Large intestine (tissue), 3 donors: ENCODE measurements around the gene CACNA1C. TPM values are rescaled to one million over a fixed set of nuclear protein-coding genes. Genes with fewer than 3 reads are reported as not detected.

ENCODE experiments used
- DNase-seq, 2 donors: peaks; one replicate each; pipeline versions ENCODE4 v3.0.0 to v3.0.0-alpha.2; 2013
- H3K27ac ChIP-seq: one replicate; pipeline ENCODE4 v1.5.1; 2013; ENCODE audit warnings: low read length
- H3K27me3 ChIP-seq: 2 replicates; pipeline ENCODE4 v1.6.1; 2013; ENCODE audit warnings: low read length; ENCODE audit not compliant: control insufficient read depth, insufficient read depth
- H3K36me3 ChIP-seq: 2 replicates; pipeline ENCODE4 v1.6.1; 2013; ENCODE audit warnings: low read length; ENCODE audit not compliant: control insufficient read depth, insufficient read depth
- H3K4me1 ChIP-seq: one replicate; pipeline ENCODE4 v1.6.1; 2013; ENCODE audit warnings: low read length; ENCODE audit not compliant: control insufficient read depth, insufficient read depth
- H3K4me3 ChIP-seq: one replicate; pipeline ENCODE4 v1.5.1; 2013; ENCODE audit warnings: low read length
- H3K9me3 ChIP-seq: one replicate; pipeline ENCODE4 v1.6.1; 2013; ENCODE audit warnings: mild to moderate bottlenecking, low read depth, low read length, moderate library complexity; ENCODE audit not compliant: control insufficient read depth
- WGBS: methylation state at CpG from one replicate; pipeline ENCODE4 v1.1.5; 2013; ENCODE audit warnings: low lambda C conversion rate; ENCODE audit not compliant: insufficient coverage; 5-methylcytosine and 5-hydroxymethylcytosine counted together
- polyA plus RNA-seq: library from polyadenylated mRNA; unstranded; fragments of 120-200 nt; gene quantifications from one replicate; pipeline ENCODE4 v1.2.1, GENCODE V29; 2013

Gene CACNA1C
- polyA plus RNA-seq, 1 donor, result 5.9 TPM

DNA sequence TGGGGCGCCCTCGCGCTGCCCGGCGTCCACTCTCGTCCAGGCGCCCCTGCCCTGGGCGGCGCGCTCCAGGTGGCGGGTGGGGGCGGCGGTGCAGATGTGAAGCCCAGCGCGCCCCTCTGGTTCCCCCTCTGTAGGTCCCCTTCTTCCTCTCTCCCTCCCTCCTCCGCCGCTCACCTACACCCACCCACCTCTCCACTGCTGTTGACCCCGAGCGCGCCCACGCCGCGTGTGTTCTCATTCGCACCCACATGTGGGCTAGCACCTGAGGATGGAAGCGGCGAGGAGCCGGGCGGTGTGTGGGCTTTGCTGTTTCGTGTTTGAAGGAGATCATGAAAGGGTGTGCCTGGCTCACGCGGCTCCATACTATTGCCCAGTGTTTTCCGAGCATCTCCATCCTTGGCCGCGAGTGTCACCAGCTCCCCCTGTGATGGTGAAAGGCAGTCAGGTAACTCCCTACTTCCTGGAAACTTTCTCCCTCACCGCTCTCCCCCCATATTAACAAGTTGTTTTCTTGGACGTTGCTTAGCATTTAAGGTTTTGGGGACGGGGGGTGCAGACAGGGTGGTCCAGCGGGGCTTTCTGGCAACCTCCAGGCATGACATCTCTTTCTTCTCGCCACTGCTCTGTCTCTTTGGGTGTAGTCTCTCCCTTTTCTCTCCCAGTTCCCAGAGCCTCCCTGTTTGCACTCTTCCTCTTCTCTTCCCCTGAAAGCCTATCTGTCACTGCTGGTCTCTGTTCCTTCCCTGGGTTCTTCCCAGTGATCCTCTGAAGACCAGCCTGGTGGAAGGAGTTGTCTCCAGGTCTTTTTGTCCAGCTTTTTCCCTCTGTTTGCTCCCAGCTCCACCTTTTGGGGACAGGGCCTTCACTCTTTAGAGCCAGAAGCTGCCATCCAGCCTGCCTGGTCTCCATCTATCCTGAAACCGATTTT lies 1.6 kb downstream of the CACNA1C start:
- peak in 1 of 2 donors; percentile 48 for DNase-seq
- H3K4me1 ChIP-seq, result peaks cover 7% of the 10 kb centered on the region
- WGBS, result 80% methylated on average over 1 of the region's 40 CpGs

DNA sequence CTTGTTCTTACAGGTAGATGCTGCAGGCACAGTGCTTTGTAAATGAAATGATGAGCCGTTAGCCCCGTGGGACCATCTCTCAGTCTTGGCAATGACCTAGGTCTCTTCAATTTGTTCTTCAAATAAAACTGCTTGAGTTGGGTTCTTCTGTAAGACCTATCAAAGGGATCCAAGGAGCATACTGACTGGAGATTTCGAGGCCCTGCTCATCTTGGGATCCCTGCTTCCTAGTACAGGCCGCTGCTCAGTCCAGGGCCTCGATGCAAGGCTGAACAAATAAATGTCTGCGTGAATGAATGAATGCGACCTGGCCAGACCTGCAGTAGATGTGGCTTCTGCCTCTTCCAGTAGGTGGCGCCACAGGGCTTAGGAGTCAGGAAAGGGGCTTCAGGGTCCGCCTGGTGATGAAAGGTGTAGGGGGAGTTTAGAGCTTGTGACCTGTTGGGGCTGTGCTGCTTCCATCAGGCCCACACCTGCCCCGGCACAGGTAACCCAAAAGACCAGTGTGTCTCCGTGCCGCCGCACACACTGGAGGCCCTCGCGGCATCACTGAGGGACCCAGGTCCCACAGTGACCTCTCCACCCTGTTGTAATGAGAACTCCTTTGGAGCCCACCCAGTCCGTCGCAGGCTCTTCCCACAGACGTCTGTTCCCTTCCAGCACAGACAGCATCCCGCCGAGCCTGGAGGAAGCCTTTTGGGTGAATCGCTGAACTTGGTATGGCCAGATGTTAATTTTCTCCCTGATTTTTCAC lies 4.4 kb downstream of the CACNA1C start:
- no peaks in the 10 kb centered on the region for H3K9me3 ChIP-seq
- H3K27me3 ChIP-seq, result peaks cover 42% of the 10 kb centered on the region
- DNase-seq, result peak; percentile 41 to 43
- H3K4me3 ChIP-seq, result no peak overlapping the region
- no peaks in the 10 kb centered on the region for H3K36me3 ChIP-seq
- no peaks in the 10 kb centered on the region for H3K4me1 ChIP-seq
- no peak overlapping the region for H3K27ac ChIP-seq
- no CpG with 5 or more reads among the region's 21 CpGs for whole genome bisulfite sequencing

More for the DNA sequence above, 1.6 kb downstream of the CACNA1C start:
- Histone ChIP-seq H3K27ac (no peak overlapping the region), H3K9me3 (no peaks in the 10 kb centered on the region), H3K36me3 (no peaks in the 10 kb centered on the region), H3K4me3 (peak overlapping the region; percentile 48), H3K27me3 (peaks cover 53% of the 10 kb centered on the region)

DNA sequence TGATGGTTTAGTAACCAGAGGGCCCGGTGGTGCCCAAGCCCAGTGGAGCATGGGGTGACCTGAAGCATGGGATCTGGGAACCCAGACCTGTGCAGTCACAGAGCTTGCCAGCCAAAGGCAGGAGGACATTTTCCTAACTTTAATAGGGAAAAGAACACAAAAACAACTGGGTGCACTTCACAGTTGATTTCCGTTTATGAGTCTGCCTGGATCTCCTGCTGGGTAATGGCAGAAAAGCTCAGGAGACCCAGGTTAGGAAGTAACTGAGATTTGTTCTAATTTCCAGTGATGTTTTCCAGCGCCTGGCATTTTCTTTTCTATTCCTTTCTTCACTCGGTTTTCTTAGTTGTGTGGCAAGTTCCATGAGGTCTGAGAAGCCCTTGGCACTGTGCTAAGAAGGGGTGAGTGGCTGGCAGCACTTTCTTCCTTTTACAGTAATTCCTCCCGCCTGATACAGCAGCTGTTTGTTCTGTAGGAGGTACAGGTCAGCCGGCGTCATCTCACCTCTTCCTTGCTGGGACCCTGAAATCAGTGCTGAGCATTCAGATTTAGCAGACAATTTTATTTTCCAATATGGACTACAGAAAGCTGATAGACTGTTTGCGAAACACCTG lies 5.1 kb downstream of the CACNA1C start:
- H3K27me3 ChIP-seq, result peaks cover 43% of the 10 kb centered on the region
- H3K36me3 ChIP-seq, result no peaks in the 10 kb centered on the region
- WGBS, result 76% methylated on average over 2 of the region's 8 CpGs
- H3K27ac ChIP-seq, result no peak overlapping the region
- H3K9me3 ChIP-seq, result no peaks in the 10 kb centered on the region
- H3K4me3 ChIP-seq, result no peak overlapping the region
- H3K4me1 ChIP-seq, result no peaks in the 10 kb centered on the region
- DNase-seq, result no peak

DNA sequence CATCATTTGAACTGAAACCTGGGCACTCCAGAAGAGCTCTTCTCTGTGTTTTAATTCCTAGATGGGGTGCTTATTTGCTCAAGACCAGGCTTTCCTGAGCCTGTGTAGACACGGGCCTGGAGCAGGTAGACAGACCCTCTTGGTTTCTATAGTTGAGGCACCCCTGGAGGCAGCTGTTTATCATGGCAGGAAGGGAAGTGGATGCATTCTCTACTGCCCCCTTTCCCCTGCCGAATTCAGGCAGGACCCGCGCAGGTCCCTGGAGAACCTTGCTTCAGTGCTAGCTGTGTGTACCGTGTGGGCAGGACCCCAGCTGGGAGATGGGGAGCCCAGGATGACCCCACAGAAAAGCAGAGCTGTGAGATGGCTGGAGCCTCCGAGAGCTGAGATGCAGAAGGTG lies 6.0 kb downstream of the CACNA1C start:
- DNase-seq, result no peak
- H3K4me3 ChIP-seq, result no peak overlapping the region
- H3K4me1 ChIP-seq, result no peaks in the 10 kb centered on the region
- H3K9me3 ChIP-seq, result no peaks in the 10 kb centered on the region
- no CpG with 5 or more reads among the region's 6 CpGs for WGBS
- no peaks in the 10 kb centered on the region for H3K36me3 ChIP-seq
- no peak overlapping the region for H3K27ac ChIP-seq
- H3K27me3 ChIP-seq, result peaks cover 39% of the 10 kb centered on the region

DNA sequence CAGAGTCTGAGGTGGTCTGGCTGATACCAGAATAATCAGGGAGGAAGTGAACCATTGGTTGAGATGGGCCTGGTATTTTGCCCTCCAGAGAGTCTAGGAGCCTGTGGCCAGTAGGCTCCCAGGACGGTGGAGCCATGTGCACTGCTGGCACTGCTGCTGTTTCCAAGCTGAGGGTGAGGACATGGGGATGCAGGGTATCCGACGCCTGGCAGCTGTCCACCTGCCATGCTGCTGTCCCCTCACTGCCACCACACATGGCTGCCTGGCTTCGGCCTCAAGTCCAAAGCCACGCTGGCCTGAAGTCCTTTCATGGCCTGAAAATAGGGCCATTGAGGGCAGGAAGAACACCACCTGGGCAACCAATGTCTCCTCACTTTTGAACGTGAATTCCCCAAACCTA lies 8.6 kb downstream of the CACNA1C start:
- WGBS, result 88% methylated on average over 1 of the region's 6 CpGs
- no peaks in the 10 kb centered on the region for H3K9me3 ChIP-seq

DNA sequence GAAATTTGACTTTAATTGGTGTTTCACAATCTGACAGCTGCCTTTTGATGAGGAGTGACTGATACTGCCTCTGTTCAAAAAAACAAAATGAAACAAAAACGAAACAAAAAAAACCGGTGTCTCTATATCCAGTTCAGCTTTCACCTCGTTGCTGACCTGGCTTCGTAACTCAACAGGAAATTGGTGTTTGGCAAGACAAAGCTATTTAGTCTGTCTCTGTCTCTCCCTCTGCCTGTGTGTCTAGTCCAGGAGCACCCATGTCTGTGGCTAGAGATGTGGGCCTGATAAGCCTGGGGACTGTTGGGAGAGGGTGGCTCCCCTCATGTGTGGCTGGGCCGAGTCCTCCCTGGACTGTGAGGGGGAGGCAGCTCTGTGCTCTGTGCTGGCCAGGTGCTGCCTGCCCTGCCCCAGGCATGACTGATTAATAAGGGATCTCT lies 11.3 kb downstream of the CACNA1C start:
- Histone ChIP-seq H3K9me3 (peaks cover 8% of the 10 kb centered on the region), H3K36me3 (no peaks in the 10 kb centered on the region), H3K4me3 (no peak overlapping the region), H3K27ac (no peak overlapping the region), H3K27me3 (peaks cover 14% of the 10 kb centered on the region), H3K4me1 (no peaks in the 10 kb centered on the region)
- no CpG with 5 or more reads among the region's 5 CpGs for WGBS
- DNase-seq, result no peak

More for the DNA sequence above, 8.6 kb downstream of the CACNA1C start:
- H3K4me3 ChIP-seq, result no peak overlapping the region
- H3K4me1 ChIP-seq, result no peaks in the 10 kb centered on the region
- no peak for DNase-seq
- peaks cover 18% of the 10 kb centered on the region for H3K27me3 ChIP-seq
- H3K27ac ChIP-seq, result no peak overlapping the region
- no peaks in the 10 kb centered on the region for H3K36me3 ChIP-seq

DNA sequence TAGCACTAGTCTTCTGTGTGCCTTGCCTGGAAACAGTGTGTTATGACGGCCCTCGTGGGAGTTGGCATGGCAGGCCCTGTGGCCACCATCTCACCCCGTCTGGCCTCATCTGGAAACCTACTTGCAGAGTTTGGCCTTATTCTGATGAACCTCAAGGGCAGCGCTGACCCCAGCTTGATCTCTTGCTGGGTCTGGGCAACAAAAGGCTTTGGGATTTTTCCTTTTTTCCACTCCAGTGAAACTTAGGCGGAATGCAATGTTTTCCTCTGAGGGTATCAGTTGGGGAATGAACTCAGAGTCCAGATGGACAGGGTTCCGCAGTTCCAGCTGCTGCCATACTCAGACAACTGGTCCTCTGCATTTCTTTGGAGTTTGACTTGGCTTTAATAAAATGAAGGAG lies 15.9 kb downstream of the CACNA1C start:
- Histone ChIP-seq H3K27ac (no peak overlapping the region), H3K36me3 (no peaks in the 10 kb centered on the region), H3K4me3 (no peak overlapping the region), H3K27me3 (peaks cover 12% of the 10 kb centered on the region), H3K4me1 (no peaks in the 10 kb centered on the region), H3K9me3 (peaks cover 12% of the 10 kb centered on the region)
- no CpG with 5 or more reads among the region's 6 CpGs for WGBS
- DNase-seq, result no peak

DNA sequence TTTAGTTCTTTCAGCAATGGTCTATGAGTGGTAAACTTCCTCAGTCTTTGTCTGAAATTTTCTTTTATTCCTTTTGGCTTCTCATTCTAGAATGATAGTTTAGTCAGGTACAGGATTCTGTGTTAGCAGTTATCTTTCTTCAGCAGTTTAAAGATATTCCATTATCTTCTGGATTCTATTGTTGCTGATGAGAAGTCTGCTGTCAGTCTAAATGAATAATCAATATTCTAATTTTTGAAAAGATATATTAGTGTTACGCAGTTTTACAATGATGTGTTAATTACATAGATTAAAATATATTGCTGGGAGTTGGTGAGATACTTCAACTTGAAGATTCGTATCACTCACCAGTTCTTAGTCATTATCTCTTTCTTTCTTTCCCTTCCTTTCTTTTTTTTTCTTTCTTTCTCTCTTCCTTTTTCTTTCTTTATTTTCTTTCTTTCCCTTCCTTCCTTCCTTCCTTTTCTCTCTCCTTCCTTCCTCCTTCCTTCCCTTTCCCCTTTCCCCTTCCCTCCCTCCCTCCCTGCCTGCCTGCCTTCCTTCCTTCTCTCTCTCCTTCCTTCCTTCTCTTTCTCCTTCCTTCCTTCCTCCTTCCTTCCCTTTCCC lies 17.8 kb downstream of the CACNA1C start:
- Histone ChIP-seq H3K9me3 (peaks cover 12% of the 10 kb centered on the region), H3K4me1 (no peaks in the 10 kb centered on the region), H3K27ac (no peak overlapping the region), H3K4me3 (no peak overlapping the region), H3K27me3 (peaks cover 12% of the 10 kb centered on the region), H3K36me3 (no peaks in the 10 kb centered on the region)
- DNase-seq, result no peak
- WGBS, result 98% methylated on average over 2 of the region's 2 CpGs

DNA sequence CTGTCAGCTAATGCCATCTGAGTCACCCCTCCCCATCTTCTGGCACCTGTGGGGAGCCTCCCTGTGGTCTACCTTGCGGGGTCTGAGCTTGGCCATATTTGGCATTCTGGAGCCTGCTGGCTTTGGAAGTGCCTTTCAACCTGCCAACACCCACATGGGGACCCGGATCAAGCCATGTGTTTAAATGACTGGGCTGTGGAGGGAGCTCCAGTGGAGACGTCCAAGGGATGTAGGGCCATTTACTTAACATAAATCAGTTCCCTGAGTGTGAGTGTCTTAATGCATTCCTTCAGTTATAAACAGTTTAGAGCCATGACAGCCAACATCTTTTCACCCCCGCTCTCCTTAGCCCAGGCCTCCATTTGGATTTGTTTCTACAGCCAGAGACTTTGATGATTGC lies 22.0 kb downstream of the CACNA1C start:
- Histone ChIP-seq H3K4me3 (no peak overlapping the region), H3K36me3 (no peaks in the 10 kb centered on the region), H3K27ac (peak overlapping the region; percentile 29), H3K27me3 (no peaks in the 10 kb centered on the region), H3K4me1 (peaks cover 2% of the 10 kb centered on the region), H3K9me3 (peaks cover 5% of the 10 kb centered on the region)
- 80% methylated on average over 1 of the region's 4 CpGs for WGBS
- no peak for DNase-seq
